OCI-LY1 (cell line): ENCODE measurements around the gene KIF13A.
"Not testable (repeated sequence)": the region's sequence is repeated elsewhere in the genome, so short reads cannot be mapped to it uniquely, and the experiment has no call there.

Experiments used
- H2AFZ ChIP-seq: fragments of 200-600 bp; sonication (generic), shearing (Covaris generic); 2 replicates; pipeline ENCODE4 v1.6.0; 2014; ENCODE audit warnings: antibody characterized with exemption, mild to moderate bottlenecking, low read length
- H3F3A ChIP-seq: fragments of 200-600 bp; sonication (generic), shearing (Covaris generic); 2 replicates; pipeline ENCODE4 v1.6.0; 2014; ENCODE audit warnings: mild to moderate bottlenecking, antibody characterized with exemption, low read length, moderate library complexity; ENCODE audit not compliant: insufficient read depth
- H3K27ac ChIP-seq: fragments of 200-600 bp; sonication (generic); 2 replicates; pipeline ENCODE4 v1.5.1; 2014; ENCODE audit warnings: low read length, mixed run types, mild to moderate bottlenecking, low read depth; ENCODE audit not compliant: poor library complexity, severe bottlenecking
- H3K27me3 ChIP-seq: fragments of 200-600 bp; sonication (generic); 2 replicates; pipeline ENCODE4 v1.6.0; 2014; ENCODE audit warnings: antibody characterized with exemption, mild to moderate bottlenecking, low read length, moderate library complexity; ENCODE audit not compliant: insufficient read depth
- H3K36me3 ChIP-seq: fragments of 200-600 bp; sonication (generic); 2 replicates; pipeline ENCODE4 v1.6.1; 2014; ENCODE audit warnings: mild to moderate bottlenecking, antibody characterized with exemption, low read length, moderate library complexity, mixed read lengths; ENCODE audit not compliant: insufficient read depth
- H3K4me1 ChIP-seq: fragments of 200-600 bp; sonication (generic); 2 replicates; pipeline ENCODE4 v1.5.1; 2014; ENCODE audit warnings: mild to moderate bottlenecking, low read length, moderate library complexity; ENCODE audit not compliant: insufficient read depth, severe bottlenecking
- H3K4me2 ChIP-seq: fragments of 200-600 bp; sonication (generic), shearing (Covaris generic); 2 replicates; pipeline ENCODE4 v1.6.1; 2014; ENCODE audit warnings: low read length
- H3K4me3 ChIP-seq: fragments of 200-600 bp; sonication (generic); 2 replicates; pipeline ENCODE4 v1.5.1; 2014; ENCODE audit warnings: low read length, low read depth, mild to moderate bottlenecking, mixed read lengths; ENCODE audit not compliant: poor library complexity, severe bottlenecking
- H3K79me2 ChIP-seq: fragments of 200-600 bp; shearing (Covaris generic); 2 replicates; pipeline ENCODE4 v1.6.1; 2016; ENCODE audit warnings: mixed run types, low read length, mixed read lengths; ENCODE audit not compliant: insufficient read depth
- H3K9ac ChIP-seq: fragments of 200-600 bp; sonication (generic), shearing (Covaris generic); 2 replicates; pipeline ENCODE4 v1.6.1; 2014; ENCODE audit warnings: mild to moderate bottlenecking, low read length, mixed read lengths
- H3K9me2 ChIP-seq: fragments of 200-600 bp; sonication (generic), shearing (Covaris generic); 2 replicates; pipeline ENCODE4 v1.6.1; 2014; ENCODE audit warnings: low read depth, mild to moderate bottlenecking, low read length, mixed read lengths
- H3K9me3 ChIP-seq: fragments of 200-600 bp; shearing (Covaris generic); 2 replicates; pipeline ENCODE4 v1.6.1; 2014; ENCODE audit warnings: low read length, mixed read lengths
- H4K20me1 ChIP-seq: fragments of 200-600 bp; sonication (generic), shearing (Covaris generic); 2 replicates; pipeline ENCODE4 v1.6.0; 2016; ENCODE audit warnings: mild to moderate bottlenecking, low read length; ENCODE audit not compliant: insufficient read depth
- CTCF ChIP-seq: fragments of 200-600 bp; sonication (generic), shearing (Covaris generic); IDR thresholded peaks from 2 replicates; pipeline ENCODE4 v1.5.1; 2017; ENCODE audit warnings: mild to moderate bottlenecking, antibody characterized with exemption, low read length, moderate library complexity, mixed read lengths
- EZH2 ChIP-seq: fragments of 200-600 bp; sonication (generic), shearing (Covaris generic); IDR thresholded peaks from 2 replicates; pipeline ENCODE4 v1.8.0; 2017; ENCODE audit warnings: borderline replicate concordance, mixed run types, mild to moderate bottlenecking, antibody characterized with exemption, low read length, moderate library complexity, mixed read lengths

KIF13A gene

GRCh38 chr6:17950095-17950494 is 37.3 kb downstream of the KIF13A start:
- Histone ChIP-seq H2AFZ (no peak overlapping the region), H3K9me3 (no peaks in the 10 kb centered on the region), H3K36me3 (no peaks in the 10 kb centered on the region), H3K4me3 (no peak overlapping the region), H3K4me2 (no peak overlapping the region), H3K79me2 (no peaks in the 10 kb centered on the region), H3K9ac (no peak overlapping the region), H4K20me1 (no peaks in the 10 kb centered on the region), H3K27me3 (no peaks in the 10 kb centered on the region), H3K27ac (no peak overlapping the region), H3K9me2 (no peaks in the 10 kb centered on the region), H3K4me1 (no peaks in the 10 kb centered on the region), H3F3A (no peaks in the 10 kb centered on the region)
- no peak for TF ChIP-seq CTCF
- TF ChIP-seq EZH2, result no peak

- Histone ChIP-seq H3K4me1 (no peaks in the 10 kb centered on the region), H3K79me2 (no peaks in the 10 kb centered on the region), H4K20me1 (no peaks in the 10 kb centered on the region), H3K9ac (no peak overlapping the region), H3K27ac (no peak overlapping the region), H3K9me2 (no peaks in the 10 kb centered on the region), H2AFZ (no peak overlapping the region), H3K27me3 (no peaks in the 10 kb centered on the region), H3K4me3 (no peak overlapping the region), H3K36me3 (no peaks in the 10 kb centered on the region), H3F3A (no peaks in the 10 kb centered on the region), H3K9me3 (no peaks in the 10 kb centered on the region), H3K4me2 (no peak overlapping the region)
- TF ChIP-seq EZH2, result no peak
- TF ChIP-seq CTCF, result no peak
These were observed 38.3 kb downstream of the KIF13A start for GRCh38 chr6:17949168-17949567.

- H3K4me3 ChIP-seq, result no peak overlapping the region
- no peak overlapping the region for H2AFZ ChIP-seq
- no peaks in the 10 kb centered on the region for H3K4me1 ChIP-seq
- H3K27ac ChIP-seq, result no peak overlapping the region
- H3K4me2 ChIP-seq, result no peak overlapping the region
- H3K9me2 ChIP-seq, result no peaks in the 10 kb centered on the region
- no peaks in the 10 kb centered on the region for H3K9me3 ChIP-seq
- no peaks in the 10 kb centered on the region for H4K20me1 ChIP-seq
- H3K9ac ChIP-seq, result no peak overlapping the region
- H3K27me3 ChIP-seq, result no peaks in the 10 kb centered on the region
- TF ChIP-seq EZH2 (no peak), CTCF (no peak)
- no peaks in the 10 kb centered on the region for H3F3A ChIP-seq
- no peaks in the 10 kb centered on the region for H3K79me2 ChIP-seq
- no peaks in the 10 kb centered on the region for H3K36me3 ChIP-seq
These were observed 38.7 kb downstream of the KIF13A start for GRCh38 chr6:17948725-17949124.

GRCh38 chr6:17947574-17947973 is 39.9 kb downstream of the KIF13A start:
- H3K27me3 ChIP-seq, H3K4me3 ChIP-seq, H2AFZ ChIP-seq, H3K9me3 ChIP-seq, H3K4me1 ChIP-seq, H3K79me2 ChIP-seq, H3K27ac ChIP-seq, H3K36me3 ChIP-seq, H3K9me2 ChIP-seq, H3F3A ChIP-seq, H3K9ac ChIP-seq, H4K20me1 ChIP-seq, H3K4me2 ChIP-seq: not testable (repeated sequence)
